HEK293T (cell line): ENCODE measurements around the gene PID1.

Source experiments
- CTCF ChIA-PET: fragments of 350-600 bp; formaldehyde crosslinking; extraction: SDS; loops from one replicate; lab custom pipeline; 2021; ENCODE audit warnings: antibody characterized with exemption, inconsistent platforms; lab: Yijun Ruan, JAX
- POLR2A ChIA-PET: fragments of 350-600 bp; formaldehyde crosslinking; extraction: SDS; loops from one replicate; lab custom pipeline; 2020; ENCODE audit warnings: antibody characterized with exemption, inconsistent platforms; lab: Yijun Ruan, JAX
- DNase-seq: peaks from one replicate; pipeline ENCODE4 v3.0.0; 2012; ENCODE audit warnings: mixed read lengths; ENCODE audit errors: extremely low spot score
- ARNT ChIP-seq: fragments of 450-650 bp; IDR thresholded peaks from 2 replicates; pipeline ENCODE4 v1.6.1; 2017; ENCODE audit warnings: mild to moderate bottlenecking
- BHLHE40 ChIP-seq: fragments of 450-650 bp; IDR thresholded peaks from 2 replicates; pipeline ENCODE4 v1.6.1; 2016; ENCODE audit warnings: mild to moderate bottlenecking, moderate library complexity, borderline replicate concordance
- CTBP1 ChIP-seq: fragments of 450-650 bp; IDR thresholded peaks from 2 replicates; pipeline ENCODE4 v1.6.1; 2016; ENCODE audit warnings: borderline replicate concordance
- ELF4 ChIP-seq: fragments of 450-650 bp; IDR thresholded peaks from 2 replicates; pipeline ENCODE4 v1.6.1; 2017; ENCODE audit warnings: antibody characterized with exemption
- FOXA1 ChIP-seq: fragments of 450-650 bp; IDR thresholded peaks from 2 replicates; pipeline ENCODE4 v1.6.1; 2016; ENCODE audit warnings: mild to moderate bottlenecking
- FOXK2 ChIP-seq: fragments of 450-650 bp; IDR thresholded peaks from 2 replicates; pipeline ENCODE4 v1.6.1; 2016; ENCODE audit warnings: mild to moderate bottlenecking
- FOXM1 ChIP-seq: fragments of 450-650 bp; IDR thresholded peaks from 2 replicates; pipeline ENCODE4 v1.6.1; 2017; ENCODE audit warnings: mild to moderate bottlenecking, borderline replicate concordance
- HDGF ChIP-seq: fragments of 450-650 bp; IDR thresholded peaks from 2 replicates; pipeline ENCODE4 v1.6.1; 2017; ENCODE audit warnings: antibody characterized with exemption, borderline replicate concordance
- L3MBTL2 ChIP-seq: fragments of 450-650 bp; conservative IDR thresholded peaks from 2 replicates; pipeline ENCODE4 v1.6.1; 2016; ENCODE audit warnings: mild to moderate bottlenecking
- LEF1 ChIP-seq: fragments of 450-650 bp; IDR thresholded peaks from 2 replicates; pipeline ENCODE4 v1.6.1; 2017; ENCODE audit warnings: mild to moderate bottlenecking, borderline replicate concordance
- NFRKB ChIP-seq: fragments of 450-650 bp; IDR thresholded peaks from 2 replicates; pipeline ENCODE4 v1.6.1; 2016; ENCODE audit warnings: mild to moderate bottlenecking, moderate library complexity
- PKNOX1 ChIP-seq: fragments of 450-650 bp; IDR thresholded peaks from 2 replicates; pipeline ENCODE4 v1.6.1; 2016
- SP1 ChIP-seq: fragments of 450-650 bp; IDR thresholded peaks from 2 replicates; pipeline ENCODE4 v1.6.1; 2017
- SUZ12 ChIP-seq: fragments of 450-650 bp; IDR thresholded peaks from 2 replicates; pipeline ENCODE4 v1.6.1; 2016; ENCODE audit warnings: mild to moderate bottlenecking
- TARDBP ChIP-seq: fragments of 450-650 bp; IDR thresholded peaks from 2 replicates; pipeline ENCODE4 v1.6.1; 2016
- ZNF384 ChIP-seq: fragments of 450-650 bp; IDR thresholded peaks from 2 replicates; pipeline ENCODE4 v1.6.1; 2016

The PID1 gene

GRCh38 chr2:229064749-229065148 lies 206.3 kb downstream of the PID1 start:
- DNase-seq: no peak
- ChIA-PET POLR2A (no interaction called here), CTCF (no interaction called here)
- TF ChIP-seq BHLHE40 (no peak), SP1 (no peak), FOXK2 (no peak), ARNT (no peak), ZNF384 (no peak), ELF4 (no peak)

GRCh38 chr2:229060147-229060546 lies 210.9 kb downstream of the PID1 start:
- DNase-seq: no peak
- no peak for TF ChIP-seq NFRKB
- no peak for TF ChIP-seq ZNF384
- CTCF ChIA-PET: no interaction called here
- POLR2A ChIA-PET: no interaction called here

- no peak for DNase-seq
- CTCF ChIA-PET: no interaction called here
- TF ChIP-seq HDGF (no peak), FOXM1 (no peak), CTBP1 (no peak), BHLHE40 (no peak), ARNT (no peak), NFRKB (no peak), LEF1 (no peak), FOXK2 (no peak), SP1 (no peak), L3MBTL2 (no peak), PKNOX1 (no peak), ELF4 (no peak), SUZ12 (no peak), ZNF384 (no peak), TARDBP (no peak), FOXA1 (no peak)
- POLR2A ChIA-PET: no interaction called here
Measured at GRCh38 chr2:229059331-229060033, 211.6 kb downstream of the PID1 start.

GRCh38 chr2:229057976-229058553 lies 213.0 kb downstream of the PID1 start:
- TF ChIP-seq NFRKB (no peak), BHLHE40 (no peak), L3MBTL2 (no peak), SUZ12 (no peak), FOXA1 (no peak), TARDBP (no peak), CTBP1 (no peak), FOXM1 (no peak), ZNF384 (no peak), PKNOX1 (no peak), ARNT (no peak), LEF1 (no peak), HDGF (no peak), ELF4 (no peak), FOXK2 (no peak), SP1 (no peak)
- ChIA-PET POLR2A (no interaction called here), CTCF (no interaction called here)
- DNase-seq: no peak

- TF ChIP-seq ELF4: no peak
- no peak for TF ChIP-seq SP1
- TF ChIP-seq NFRKB: no peak
- no peak for TF ChIP-seq L3MBTL2
- no peak for TF ChIP-seq SUZ12
- TF ChIP-seq LEF1: no peak
- TF ChIP-seq HDGF: no peak
- no peak for TF ChIP-seq TARDBP
- TF ChIP-seq BHLHE40: no peak
- no peak for TF ChIP-seq PKNOX1
- no peak for TF ChIP-seq ZNF384
- TF ChIP-seq FOXA1: no peak
- TF ChIP-seq ARNT: no peak
- TF ChIP-seq CTBP1: no peak
- no peak for TF ChIP-seq FOXK2
- no peak for TF ChIP-seq FOXM1
- ChIA-PET CTCF (no interaction called here), POLR2A (no interaction called here)
Measured at GRCh38 chr2:229054311-229054710, 216.8 kb downstream of the PID1 start.

GRCh38 chr2:229051798-229052197 lies 219.3 kb downstream of the PID1 start:
- no peak for DNase-seq
- no peak for TF ChIP-seq ZNF384
- TF ChIP-seq ELF4: no peak
- TF ChIP-seq HDGF: no peak
- no peak for TF ChIP-seq L3MBTL2
- TF ChIP-seq PKNOX1: no peak
- no peak for TF ChIP-seq SUZ12
- no peak for TF ChIP-seq TARDBP
- no peak for TF ChIP-seq FOXK2
- TF ChIP-seq BHLHE40: no peak
- ChIA-PET POLR2A (no interaction called here), CTCF (no interaction called here)

More at GRCh38 chr2:229054311-229054710, 216.8 kb downstream of the PID1 start:
- no peak for DNase-seq
